HepG2 (cell line): ENCODE measurements around the gene ADIPOR2. TPM values are rescaled to one million over a fixed set of nuclear protein-coding genes. Genes with fewer than 3 reads are reported as not detected.

Source experiments
- ELF3 ChIP-seq: IDR thresholded peaks from 2 replicates; pipeline ENCODE4 v1.6.1; 2016; ENCODE audit warnings: missing genetic modification reagents, missing compliant biosample characterization
- FOSL1 ChIP-seq: sonication (generic); formaldehyde crosslinking; IDR thresholded peaks from 2 replicates; pipeline ENCODE4 v1.9.0; 2021; ENCODE audit warnings: missing genetic modification reagents, borderline replicate concordance
- KLF12 ChIP-seq: sonication (generic); formaldehyde crosslinking; IDR thresholded peaks from 2 replicates; pipeline ENCODE4 v1.4.0; 2020; ENCODE audit warnings: missing genetic modification reagents, borderline replicate concordance
- NFE2L2 ChIP-seq: fragments of 150-350 bp; IDR thresholded peaks from 2 replicates; pipeline ENCODE4 v1.6.1; 2014; ENCODE audit warnings: low read length
- NFIC ChIP-seq: IDR thresholded peaks from 2 replicates; pipeline ENCODE4 v1.6.1; 2012; ENCODE audit warnings: mild to moderate bottlenecking, low read length, inconsistent platforms
- NR2F2 ChIP-seq: IDR thresholded peaks from 2 replicates; pipeline ENCODE4 v1.6.1; 2012; ENCODE audit warnings: low read depth, inconsistent platforms, borderline replicate concordance
- POGZ ChIP-seq: sonication (generic); formaldehyde crosslinking; IDR thresholded peaks from 2 replicates; pipeline ENCODE4 v1.4.0; 2020; ENCODE audit warnings: mild to moderate bottlenecking, missing genetic modification reagents
- SP140L ChIP-seq: sonication (generic); formaldehyde crosslinking; IDR thresholded peaks from 2 replicates; pipeline ENCODE4 v1.4.0; 2020; ENCODE audit warnings: missing genetic modification reagents, borderline replicate concordance
- ZBTB4 ChIP-seq: sonication (generic); formaldehyde crosslinking; IDR thresholded peaks from 2 replicates; pipeline ENCODE4 v1.4.0; 2020; ENCODE audit warnings: missing genetic modification reagents, mild to moderate bottlenecking, borderline replicate concordance
- ZBTB42 ChIP-seq: sonication (generic); formaldehyde crosslinking; IDR thresholded peaks from 2 replicates; pipeline ENCODE4 v1.5.0; 2020; ENCODE audit warnings: mild to moderate bottlenecking, missing genetic modification reagents
- ZFP90 ChIP-seq: sonication (generic); formaldehyde crosslinking; IDR thresholded peaks from 2 replicates; pipeline ENCODE4 v1.8.0; 2022; ENCODE audit warnings: missing genetic modification reagents, mild to moderate bottlenecking, inconsistent platforms, borderline replicate concordance
- ZNF343 ChIP-seq: sonication (generic); formaldehyde crosslinking; IDR thresholded peaks from 2 replicates; pipeline ENCODE4 v1.4.0; 2020; ENCODE audit warnings: mild to moderate bottlenecking, missing genetic modification reagents
- ZNF441 ChIP-seq: sonication (generic); formaldehyde crosslinking; IDR thresholded peaks from 2 replicates; pipeline ENCODE4 v1.7.0; 2021; ENCODE audit warnings: missing genetic modification reagents, borderline replicate concordance
- ZNF460 ChIP-seq: sonication (generic); formaldehyde crosslinking; IDR thresholded peaks from 2 replicates; pipeline ENCODE4 v1.5.1; 2020; ENCODE audit warnings: missing genetic modification reagents, mild to moderate bottlenecking, borderline replicate concordance
- ZNF468 ChIP-seq: sonication (generic); formaldehyde crosslinking; IDR thresholded peaks from 2 replicates; pipeline ENCODE4 v1.8.0; 2022; ENCODE audit warnings: mild to moderate bottlenecking, moderate library complexity, missing genetic modification reagents
- ZNF556 ChIP-seq: sonication (generic); formaldehyde crosslinking; IDR thresholded peaks from 2 replicates; pipeline ENCODE4 v1.4.0; 2020; ENCODE audit warnings: mild to moderate bottlenecking, missing genetic modification reagents, borderline replicate concordance
- ZNF605 ChIP-seq: sonication (generic); formaldehyde crosslinking; IDR thresholded peaks from 2 replicates; pipeline ENCODE4 v1.8.0; 2022; ENCODE audit warnings: mild to moderate bottlenecking, missing genetic modification reagents
- ZNF7 ChIP-seq: IDR thresholded peaks from 2 replicates; pipeline ENCODE4 v1.6.1; 2016; ENCODE audit warnings: missing biosample characterization, missing genetic modification reagents
- polyA plus RNA-seq, 8 experiments: library from polyadenylated mRNA; depleted of rRNA in 3 of 8; stranded (reverse) in 7 of 8; unstranded in 1 of 8; fragments of >200 nt; fragmentation: Illumina TruSeq in 4 of 8; extraction: Trizol in 4 of 8; gene quantifications; 2 replicates each; pipeline versions ENCODE4 v1.2.1 to v1.2.3, GENCODE V29; 2011 to 2016; ENCODE audit warnings: low read depth in 4 of 8, missing spikeins in 1 of 8, mixed read lengths in 1 of 8; ENCODE audit not compliant: insufficient read depth in 1 of 8
- total RNA-seq, 5 experiments: library from RNA; depleted of rRNA; stranded (reverse); fragments of >200 nt; fragmentation: Illumina TruSeq; extraction: Trizol; gene quantifications; 2 replicates each; pipeline ENCODE4 v1.2.3, GENCODE V29; 2016; ENCODE audit warnings: low read depth in 1 of 5
- TF ChIP-seq, protein P1 (sequence below): IDR thresholded peaks from 2 replicates; pipeline ENCODE4 v1.6.1; 2016; ENCODE audit warnings: low read depth, missing genetic modification reagents, missing compliant biosample characterization
- TF ChIP-seq, protein P2 (sequence below): sonication (generic); formaldehyde crosslinking; IDR thresholded peaks from 2 replicates; pipeline ENCODE4 v1.5.0; 2020; ENCODE audit warnings: mild to moderate bottlenecking, missing genetic modification reagents

ADIPOR2 gene
- total and polyA plus RNA-seq, 2 of the 13 experiments (the other 11 are each of a cell fraction or from before 2014, with no cell fraction given): 35.2 to 52.2 TPM

DNA sequence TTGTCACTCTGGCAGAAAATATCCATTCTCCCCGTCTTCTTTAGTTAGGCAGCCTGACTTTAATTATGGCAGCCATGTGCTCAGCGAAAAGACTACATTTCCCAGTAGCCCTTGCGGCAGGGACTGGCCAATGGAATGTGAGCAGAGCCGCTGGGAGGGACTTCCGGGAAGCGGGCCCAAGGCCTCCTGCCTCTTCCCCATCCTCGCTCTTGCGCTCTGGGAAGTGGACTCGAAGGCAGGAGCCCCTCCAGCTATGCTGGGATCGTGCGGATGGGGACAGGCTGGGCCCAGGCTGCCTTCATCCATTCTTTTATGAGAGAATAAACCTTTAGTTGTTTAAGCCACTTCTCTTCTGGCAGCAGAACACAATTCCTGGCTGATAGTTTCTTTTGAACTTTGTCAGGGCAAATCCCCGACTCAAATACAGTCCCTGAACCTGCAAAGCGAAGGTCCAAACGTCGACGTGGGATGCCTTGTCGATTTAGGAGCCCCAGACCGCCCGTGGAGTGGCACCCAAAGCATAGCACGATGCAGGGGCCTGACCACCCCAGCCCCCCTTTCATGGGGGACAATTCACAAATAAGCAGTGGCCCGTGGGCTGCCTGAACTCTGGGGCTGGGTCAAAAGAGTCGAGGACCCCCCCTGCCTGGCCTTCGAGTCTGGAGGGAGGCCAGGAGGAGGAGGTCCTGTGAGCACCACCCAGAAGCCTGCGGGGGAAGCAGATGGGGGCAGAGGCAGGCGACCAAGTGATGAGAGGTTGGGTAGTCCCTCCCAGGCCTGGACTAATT lies 113.9 kb downstream of the ADIPOR2 start (continued):
- TF ChIP-seq, protein P1, sequence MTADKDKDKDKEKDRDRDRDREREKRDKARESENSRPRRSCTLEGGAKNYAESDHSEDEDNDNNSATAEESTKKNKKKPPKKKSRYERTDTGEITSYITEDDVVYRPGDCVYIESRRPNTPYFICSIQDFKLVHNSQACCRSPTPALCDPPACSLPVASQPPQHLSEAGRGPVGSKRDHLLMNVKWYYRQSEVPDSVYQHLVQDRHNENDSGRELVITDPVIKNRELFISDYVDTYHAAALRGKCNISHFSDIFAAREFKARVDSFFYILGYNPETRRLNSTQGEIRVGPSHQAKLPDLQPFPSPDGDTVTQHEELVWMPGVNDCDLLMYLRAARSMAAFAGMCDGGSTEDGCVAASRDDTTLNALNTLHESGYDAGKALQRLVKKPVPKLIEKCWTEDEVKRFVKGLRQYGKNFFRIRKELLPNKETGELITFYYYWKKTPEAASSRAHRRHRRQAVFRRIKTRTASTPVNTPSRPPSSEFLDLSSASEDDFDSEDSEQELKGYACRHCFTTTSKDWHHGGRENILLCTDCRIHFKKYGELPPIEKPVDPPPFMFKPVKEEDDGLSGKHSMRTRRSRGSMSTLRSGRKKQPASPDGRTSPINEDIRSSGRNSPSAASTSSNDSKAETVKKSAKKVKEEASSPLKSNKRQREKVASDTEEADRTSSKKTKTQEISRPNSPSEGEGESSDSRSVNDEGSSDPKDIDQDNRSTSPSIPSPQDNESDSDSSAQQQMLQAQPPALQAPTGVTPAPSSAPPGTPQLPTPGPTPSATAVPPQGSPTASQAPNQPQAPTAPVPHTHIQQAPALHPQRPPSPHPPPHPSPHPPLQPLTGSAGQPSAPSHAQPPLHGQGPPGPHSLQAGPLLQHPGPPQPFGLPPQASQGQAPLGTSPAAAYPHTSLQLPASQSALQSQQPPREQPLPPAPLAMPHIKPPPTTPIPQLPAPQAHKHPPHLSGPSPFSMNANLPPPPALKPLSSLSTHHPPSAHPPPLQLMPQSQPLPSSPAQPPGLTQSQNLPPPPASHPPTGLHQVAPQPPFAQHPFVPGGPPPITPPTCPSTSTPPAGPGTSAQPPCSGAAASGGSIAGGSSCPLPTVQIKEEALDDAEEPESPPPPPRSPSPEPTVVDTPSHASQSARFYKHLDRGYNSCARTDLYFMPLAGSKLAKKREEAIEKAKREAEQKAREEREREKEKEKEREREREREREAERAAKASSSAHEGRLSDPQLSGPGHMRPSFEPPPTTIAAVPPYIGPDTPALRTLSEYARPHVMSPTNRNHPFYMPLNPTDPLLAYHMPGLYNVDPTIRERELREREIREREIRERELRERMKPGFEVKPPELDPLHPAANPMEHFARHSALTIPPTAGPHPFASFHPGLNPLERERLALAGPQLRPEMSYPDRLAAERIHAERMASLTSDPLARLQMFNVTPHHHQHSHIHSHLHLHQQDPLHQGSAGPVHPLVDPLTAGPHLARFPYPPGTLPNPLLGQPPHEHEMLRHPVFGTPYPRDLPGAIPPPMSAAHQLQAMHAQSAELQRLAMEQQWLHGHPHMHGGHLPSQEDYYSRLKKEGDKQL (CRISPR knock-in tag): no peak
- TF ChIP-seq NFE2L2: no peak
- TF ChIP-seq ZNF343 (CRISPR knock-in tag): no peak
- TF ChIP-seq POGZ (CRISPR knock-in tag): 0 out of 2 replicates have a peak, but pooled peaks have one; percentile 36
- no peak for TF ChIP-seq ZFP90 (CRISPR knock-in tag)
- no peak for TF ChIP-seq SP140L (CRISPR knock-in tag)
- no peak for TF ChIP-seq ZNF7 (CRISPR knock-in tag)
- TF ChIP-seq, protein P2, sequence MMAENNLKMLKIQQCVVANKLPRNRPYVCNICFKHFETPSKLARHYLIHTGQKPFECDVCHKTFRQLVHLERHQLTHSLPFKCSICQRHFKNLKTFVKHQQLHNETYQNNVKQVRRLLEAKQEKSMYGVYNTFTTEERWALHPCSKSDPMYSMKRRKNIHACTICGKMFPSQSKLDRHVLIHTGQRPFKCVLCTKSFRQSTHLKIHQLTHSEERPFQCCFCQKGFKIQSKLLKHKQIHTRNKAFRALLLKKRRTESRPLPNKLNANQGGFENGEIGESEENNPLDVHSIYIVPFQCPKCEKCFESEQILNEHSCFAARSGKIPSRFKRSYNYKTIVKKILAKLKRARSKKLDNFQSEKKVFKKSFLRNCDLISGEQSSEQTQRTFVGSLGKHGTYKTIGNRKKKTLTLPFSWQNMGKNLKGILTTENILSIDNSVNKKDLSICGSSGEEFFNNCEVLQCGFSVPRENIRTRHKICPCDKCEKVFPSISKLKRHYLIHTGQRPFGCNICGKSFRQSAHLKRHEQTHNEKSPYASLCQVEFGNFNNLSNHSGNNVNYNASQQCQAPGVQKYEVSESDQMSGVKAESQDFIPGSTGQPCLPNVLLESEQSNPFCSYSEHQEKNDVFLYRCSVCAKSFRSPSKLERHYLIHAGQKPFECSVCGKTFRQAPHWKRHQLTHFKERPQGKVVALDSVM (CRISPR knock-in tag): no peak
- TF ChIP-seq FOSL1 (CRISPR knock-in tag): no peak
- no peak for TF ChIP-seq KLF12 (CRISPR knock-in tag)
- TF ChIP-seq ZBTB4 (CRISPR knock-in tag): peak; percentile 51; the same call in 1 of the 2 replicates
- no peak for TF ChIP-seq ZNF468 (CRISPR knock-in tag)
- no peak for TF ChIP-seq ZBTB42 (CRISPR knock-in tag)
- no peak for TF ChIP-seq NR2F2
- no peak for TF ChIP-seq ZNF556 (CRISPR knock-in tag)
- TF ChIP-seq ZNF605 (CRISPR knock-in tag): no peak
- peak; percentile 64 for TF ChIP-seq ELF3 (CRISPR knock-in tag)
- no peak for TF ChIP-seq ZNF441
- TF ChIP-seq NFIC: no peak
- no peak for TF ChIP-seq ZNF460 (CRISPR knock-in tag)
